ENCODE measurements around the gene IL11RA. TPM values are rescaled to one million over a fixed set of nuclear protein-coding genes. Genes with fewer than 3 reads are reported as not detected.

IL11RA gene
- total and polyA plus RNA-seq, 10 of the 15 experiments (the other 5 are each of a cell fraction or from before 2014, with no cell fraction given) = 0.32 to 5.8 (median 2.2) TPM

- TF ChIP-seq RBBP5 (conservative IDR thresholded peaks at IDR 0.05) (no peak), RELB (IDR thresholded peaks at IDR 0.05; ENCODE audit: low read depth) (peak; percentile 58; the same call in 1 of the 2 replicates), MAX (IDR thresholded peaks at IDR 0.05; ENCODE audit: low read depth, low read length) (peak; percentile 99), NBN (IDR thresholded peaks at IDR 0.05) (peak; percentile 77), SKIL (IDR thresholded peaks at IDR 0.05; ENCODE audit: low read depth, poor library complexity, severe bottlenecking) (no peak), PBX3 (IDR thresholded peaks at IDR 0.05; ENCODE audit: insufficient replicate concordance, low read depth, low read length) (peak; percentile 74), TARDBP (IDR thresholded peaks at IDR 0.05; ENCODE audit: borderline replicate concordance) (no peak), CHD4 (IDR thresholded peaks at IDR 0.05) (no peak), SP1 (IDR thresholded peaks at IDR 0.05; ENCODE audit: low read depth, low read length) (peak; percentile 61), CREM (IDR thresholded peaks at IDR 0.05; ENCODE audit: low read depth) (no peak; the same call in 1 of the 2 replicates), HDGF (IDR thresholded peaks at IDR 0.05) (peak; percentile 53; the same call in 1 of the 2 replicates), ZNF622 (IDR thresholded peaks at IDR 0.05) (no peak)
Measured at GRCh38 chr9:34646211-34647083, 5.5 kb upstream of the IL11RA start, which contains the start of gene GALT (continued).
